Measurements from ENCODE around the gene CGN.

CGN gene

DNA sequence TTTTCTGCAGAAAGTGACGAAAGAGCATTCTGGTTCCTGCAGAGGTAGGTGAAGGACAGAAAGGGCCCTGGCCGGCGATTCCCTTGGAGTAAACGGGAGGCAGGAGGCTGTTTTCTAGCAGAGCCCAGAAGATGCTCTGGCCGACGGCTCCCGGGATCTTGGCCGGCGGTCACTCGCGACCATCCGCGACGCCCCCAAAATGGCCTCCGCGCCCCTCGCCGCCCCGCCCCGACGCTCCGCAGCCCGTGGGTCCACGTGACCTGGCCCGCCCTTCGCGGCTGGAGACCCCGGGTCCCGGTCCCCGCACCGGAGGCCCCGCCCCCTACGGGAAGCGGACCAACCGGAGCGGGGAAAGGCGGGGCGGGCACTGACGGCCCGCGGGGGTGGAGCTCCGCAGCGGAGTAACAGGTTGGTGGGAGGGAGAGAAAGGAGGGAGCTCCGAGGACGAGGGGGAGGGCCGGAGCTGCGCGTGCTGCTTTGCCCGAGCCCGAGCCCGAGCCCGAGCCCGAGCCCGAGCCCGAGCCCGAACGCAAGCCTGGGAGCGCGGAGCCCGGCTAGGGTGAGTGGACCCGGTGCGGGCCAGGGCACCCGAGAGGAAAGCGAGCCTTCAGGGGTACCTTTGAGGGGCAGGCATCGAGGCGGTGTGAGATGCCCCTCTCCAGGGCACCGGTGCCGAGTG, at the start of gene CGN (continued):
- TF ChIP-seq HIC1 (tag by site-specific recombination; IDR thresholded peaks at IDR 0.05) (no peak; the same call in 1 of the 2 replicates), GLI4 (tag by site-specific recombination; IDR thresholded peaks at IDR 0.05) (no peak), ZNF626 (tag by site-specific recombination; IDR thresholded peaks at IDR 0.05) (no peak), ZBTB17 (tag by site-specific recombination; IDR thresholded peaks at IDR 0.05) (peak; percentile 74; the same call in 1 of the 2 replicates), GLI2 (tag by site-specific recombination; IDR thresholded peaks at IDR 0.05; ENCODE audit: borderline replicate concordance, low read depth) (no peak), ZBTB26 (tag by site-specific recombination; optimal IDR thresholded peaks at IDR 0.05) (peak; percentile 93), ZNF677 (tag by site-specific recombination; IDR thresholded peaks at IDR 0.05) (no peak), ZNF292 (tag by site-specific recombination; IDR thresholded peaks at IDR 0.05; ENCODE audit: borderline replicate concordance, low read depth) (no peak), ZFP37 (tag by site-specific recombination; IDR thresholded peaks at IDR 0.05) (no peak), MEIS1 (CRISPR knock-in tag; IDR thresholded peaks at IDR 0.05; ENCODE audit: borderline replicate concordance) (no peak), ZNF155 (tag by site-specific recombination; IDR thresholded peaks at IDR 0.05) (no peak), ZNF707 (tag by site-specific recombination; IDR thresholded peaks at IDR 0.05) (no peak), ZBTB20 (tag by site-specific recombination; IDR thresholded peaks at IDR 0.05) (no peak; the same call in 1 of the 2 replicates), ZNF560 (tag by site-specific recombination; IDR thresholded peaks at IDR 0.05; ENCODE audit: borderline replicate concordance) (no peak), ZNF16 (tag by site-specific recombination; IDR thresholded peaks at IDR 0.05; ENCODE audit: low read depth) (no peak), KLF9 (tag by site-specific recombination; IDR thresholded peaks at IDR 0.05; ENCODE audit: low read depth) (peak; percentile 56), ZNF433 (tag by site-specific recombination; IDR thresholded peaks at IDR 0.05; ENCODE audit: low read depth) (no peak), KLF7 (tag by site-specific recombination; IDR thresholded peaks at IDR 0.05; ENCODE audit: borderline replicate concordance) (0 out of 2 replicates have a peak, but pooled peaks have one; percentile 38), YY1 (tag by site-specific recombination; IDR thresholded peaks at IDR 0.05) (peak; percentile 78), ZNF704 (tag by site-specific recombination; IDR thresholded peaks at IDR 0.05) (no peak), ZNF214 (tag by site-specific recombination; IDR thresholded peaks at IDR 0.05; ENCODE audit: borderline replicate concordance) (no peak)
- TF ChIP-seq, protein P1, sequence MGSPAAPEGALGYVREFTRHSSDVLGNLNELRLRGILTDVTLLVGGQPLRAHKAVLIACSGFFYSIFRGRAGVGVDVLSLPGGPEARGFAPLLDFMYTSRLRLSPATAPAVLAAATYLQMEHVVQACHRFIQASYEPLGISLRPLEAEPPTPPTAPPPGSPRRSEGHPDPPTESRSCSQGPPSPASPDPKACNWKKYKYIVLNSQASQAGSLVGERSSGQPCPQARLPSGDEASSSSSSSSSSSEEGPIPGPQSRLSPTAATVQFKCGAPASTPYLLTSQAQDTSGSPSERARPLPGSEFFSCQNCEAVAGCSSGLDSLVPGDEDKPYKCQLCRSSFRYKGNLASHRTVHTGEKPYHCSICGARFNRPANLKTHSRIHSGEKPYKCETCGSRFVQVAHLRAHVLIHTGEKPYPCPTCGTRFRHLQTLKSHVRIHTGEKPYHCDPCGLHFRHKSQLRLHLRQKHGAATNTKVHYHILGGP (tag by site-specific recombination; IDR thresholded peaks at IDR 0.05) = no peak
- TF ChIP-seq, protein P2, sequence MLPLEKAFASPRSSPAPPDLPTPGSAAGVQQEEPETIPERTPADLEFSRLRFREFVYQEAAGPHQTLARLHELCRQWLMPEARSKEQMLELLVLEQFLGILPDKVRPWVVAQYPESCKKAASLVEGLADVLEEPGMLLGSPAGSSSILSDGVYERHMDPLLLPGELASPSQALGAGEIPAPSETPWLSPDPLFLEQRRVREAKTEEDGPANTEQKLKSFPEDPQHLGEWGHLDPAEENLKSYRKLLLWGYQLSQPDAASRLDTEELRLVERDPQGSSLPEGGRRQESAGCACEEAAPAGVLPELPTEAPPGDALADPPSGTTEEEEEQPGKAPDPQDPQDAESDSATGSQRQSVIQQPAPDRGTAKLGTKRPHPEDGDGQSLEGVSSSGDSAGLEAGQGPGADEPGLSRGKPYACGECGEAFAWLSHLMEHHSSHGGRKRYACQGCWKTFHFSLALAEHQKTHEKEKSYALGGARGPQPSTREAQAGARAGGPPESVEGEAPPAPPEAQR (tag by site-specific recombination; IDR thresholded peaks at IDR 0.05) = no peak
- TF ChIP-seq, protein P3, sequence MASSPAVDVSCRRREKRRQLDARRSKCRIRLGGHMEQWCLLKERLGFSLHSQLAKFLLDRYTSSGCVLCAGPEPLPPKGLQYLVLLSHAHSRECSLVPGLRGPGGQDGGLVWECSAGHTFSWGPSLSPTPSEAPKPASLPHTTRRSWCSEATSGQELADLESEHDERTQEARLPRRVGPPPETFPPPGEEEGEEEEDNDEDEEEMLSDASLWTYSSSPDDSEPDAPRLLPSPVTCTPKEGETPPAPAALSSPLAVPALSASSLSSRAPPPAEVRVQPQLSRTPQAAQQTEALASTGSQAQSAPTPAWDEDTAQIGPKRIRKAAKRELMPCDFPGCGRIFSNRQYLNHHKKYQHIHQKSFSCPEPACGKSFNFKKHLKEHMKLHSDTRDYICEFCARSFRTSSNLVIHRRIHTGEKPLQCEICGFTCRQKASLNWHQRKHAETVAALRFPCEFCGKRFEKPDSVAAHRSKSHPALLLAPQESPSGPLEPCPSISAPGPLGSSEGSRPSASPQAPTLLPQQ (tag by site-specific recombination; IDR thresholded peaks at IDR 0.05) = peak; percentile 17; the same call in 1 of the 2 replicates
- TF ChIP-seq, protein P4, sequence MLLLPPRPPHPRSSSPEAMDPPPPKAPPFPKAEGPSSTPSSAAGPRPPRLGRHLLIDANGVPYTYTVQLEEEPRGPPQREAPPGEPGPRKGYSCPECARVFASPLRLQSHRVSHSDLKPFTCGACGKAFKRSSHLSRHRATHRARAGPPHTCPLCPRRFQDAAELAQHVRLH (tag by site-specific recombination; IDR thresholded peaks at IDR 0.05) = no peak
- TF ChIP-seq, protein P5, sequence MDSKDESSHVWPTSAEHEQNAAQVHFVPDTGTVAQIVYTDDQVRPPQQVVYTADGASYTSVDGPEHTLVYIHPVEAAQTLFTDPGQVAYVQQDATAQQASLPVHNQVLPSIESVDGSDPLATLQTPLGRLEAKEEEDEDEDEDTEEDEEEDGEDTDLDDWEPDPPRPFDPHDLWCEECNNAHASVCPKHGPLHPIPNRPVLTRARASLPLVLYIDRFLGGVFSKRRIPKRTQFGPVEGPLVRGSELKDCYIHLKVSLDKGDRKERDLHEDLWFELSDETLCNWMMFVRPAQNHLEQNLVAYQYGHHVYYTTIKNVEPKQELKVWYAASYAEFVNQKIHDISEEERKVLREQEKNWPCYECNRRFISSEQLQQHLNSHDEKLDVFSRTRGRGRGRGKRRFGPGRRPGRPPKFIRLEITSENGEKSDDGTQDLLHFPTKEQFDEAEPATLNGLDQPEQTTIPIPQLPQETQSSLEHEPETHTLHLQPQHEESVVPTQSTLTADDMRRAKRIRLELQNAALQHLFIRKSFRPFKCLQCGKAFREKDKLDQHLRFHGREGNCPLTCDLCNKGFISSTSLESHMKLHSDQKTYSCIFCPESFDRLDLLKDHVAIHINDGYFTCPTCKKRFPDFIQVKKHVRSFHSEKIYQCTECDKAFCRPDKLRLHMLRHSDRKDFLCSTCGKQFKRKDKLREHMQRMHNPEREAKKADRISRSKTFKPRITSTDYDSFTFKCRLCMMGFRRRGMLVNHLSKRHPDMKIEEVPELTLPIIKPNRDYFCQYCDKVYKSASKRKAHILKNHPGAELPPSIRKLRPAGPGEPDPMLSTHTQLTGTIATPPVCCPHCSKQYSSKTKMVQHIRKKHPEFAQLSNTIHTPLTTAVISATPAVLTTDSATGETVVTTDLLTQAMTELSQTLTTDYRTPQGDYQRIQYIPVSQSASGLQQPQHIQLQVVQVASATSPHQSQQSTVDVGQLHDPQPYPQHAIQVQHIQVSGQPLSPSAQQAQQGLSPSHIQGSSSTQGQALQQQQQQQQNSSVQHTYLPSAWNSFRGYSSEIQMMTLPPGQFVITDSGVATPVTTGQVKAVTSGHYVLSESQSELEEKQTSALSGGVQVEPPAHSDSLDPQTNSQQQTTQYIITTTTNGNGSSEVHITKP (tag by site-specific recombination; IDR thresholded peaks at IDR 0.05) = peak; percentile 89

All from HEK293 (cell line).